GM18498 (cell line): ENCODE data around the gene SPSB1.

Experiments
- ATAC-seq: cut with Tn5 transposase; IDR thresholded peaks from one replicate; pipeline ENCODE4 v1.9.1; 2021; ENCODE audit warnings: mild to moderate bottlenecking, moderate library complexity; ENCODE audit not compliant: unreplicated experiment

Gene SPSB1

GRCh38 chr1:9278585-9279153 is 14.0 kb upstream of the SPSB1 start:
- no peak for ATAC-seq

GRCh38 chr1:9279172-9279840 is 13.4 kb upstream of the SPSB1 start:
- no peak for ATAC-seq

- no peak for ATAC-seq
These were observed 12.5 kb upstream of the SPSB1 start for GRCh38 chr1:9280015-9280860.

DNA sequence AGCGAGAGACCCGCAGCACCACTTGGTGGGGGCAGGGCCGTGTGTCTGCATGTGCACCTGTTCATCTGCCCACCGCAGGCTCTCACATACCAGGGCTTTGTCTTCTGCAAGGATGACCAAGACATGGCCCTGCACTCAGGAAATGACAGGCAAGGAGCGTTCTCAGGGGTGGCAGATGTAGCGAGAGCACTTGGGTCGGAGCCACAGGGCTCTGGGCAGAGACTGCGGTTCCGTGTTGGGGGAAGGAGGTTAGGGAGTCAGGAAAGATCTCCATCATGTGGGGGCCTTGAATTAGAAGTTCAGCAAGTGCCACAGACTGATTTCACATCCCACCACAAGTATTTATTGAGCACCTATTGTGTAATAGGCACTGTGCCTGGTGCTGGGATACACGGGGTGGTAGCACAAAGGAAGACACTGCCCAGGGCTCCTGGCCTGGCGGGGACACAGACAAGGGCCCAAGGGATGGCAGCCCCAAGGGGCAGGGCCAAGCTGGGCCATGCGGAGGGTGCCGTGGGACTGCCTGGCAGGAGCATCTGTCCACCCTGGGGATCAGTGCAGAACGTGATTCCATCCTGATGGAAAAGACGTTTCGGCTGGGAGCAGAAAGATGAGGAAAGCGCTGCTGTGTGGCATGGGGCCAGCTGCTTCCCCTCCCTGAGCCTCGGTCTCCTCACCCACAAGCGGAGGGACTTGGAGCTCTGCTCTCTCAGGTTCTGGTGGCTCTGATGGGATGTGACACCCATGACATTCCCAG is 11.4 kb upstream of the SPSB1 start:
- ATAC-seq = no peak

DNA sequence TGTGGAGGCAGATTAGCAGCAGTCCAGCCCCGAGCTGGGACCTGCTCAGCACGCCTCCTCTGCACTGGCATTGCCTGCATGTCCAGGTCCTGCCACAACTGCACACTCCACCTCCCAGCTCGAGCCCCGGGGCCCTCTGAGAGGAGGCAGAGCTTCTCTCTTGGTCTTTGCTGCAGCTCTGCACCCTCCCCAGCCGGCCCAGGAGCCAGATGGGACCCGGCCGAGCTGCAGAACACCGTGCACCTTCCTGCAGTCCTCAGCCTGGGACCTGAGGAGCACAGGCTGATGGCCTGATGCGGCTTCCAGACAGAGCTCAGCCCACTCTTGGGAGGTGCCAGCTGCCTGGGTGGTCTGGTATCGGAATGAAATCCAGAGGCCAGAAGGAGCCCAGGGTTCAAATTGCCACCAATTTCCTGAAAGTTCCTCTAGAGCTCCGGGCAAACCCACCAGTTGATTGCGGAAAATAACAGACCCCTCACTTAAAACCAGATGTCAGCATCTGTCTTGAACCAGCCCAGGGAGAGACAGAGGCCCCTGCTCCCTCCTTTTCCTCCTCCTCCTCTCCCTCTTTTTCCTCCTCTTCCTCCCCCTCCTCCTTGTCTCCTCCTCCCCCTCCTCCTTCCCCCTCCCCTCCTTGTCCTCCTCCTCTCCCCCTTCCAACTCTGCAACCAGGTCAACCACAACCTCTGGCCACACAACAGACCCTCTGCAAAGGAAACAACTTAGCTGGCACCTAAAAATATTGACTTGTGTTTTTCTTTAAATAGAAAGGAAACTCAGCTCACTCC is 10.6 kb upstream of the SPSB1 start:
- no peak for ATAC-seq

- ATAC-seq = no peak
These were observed 10.1 kb upstream of the SPSB1 start for GRCh38 chr1:9282696-9282955.

DNA sequence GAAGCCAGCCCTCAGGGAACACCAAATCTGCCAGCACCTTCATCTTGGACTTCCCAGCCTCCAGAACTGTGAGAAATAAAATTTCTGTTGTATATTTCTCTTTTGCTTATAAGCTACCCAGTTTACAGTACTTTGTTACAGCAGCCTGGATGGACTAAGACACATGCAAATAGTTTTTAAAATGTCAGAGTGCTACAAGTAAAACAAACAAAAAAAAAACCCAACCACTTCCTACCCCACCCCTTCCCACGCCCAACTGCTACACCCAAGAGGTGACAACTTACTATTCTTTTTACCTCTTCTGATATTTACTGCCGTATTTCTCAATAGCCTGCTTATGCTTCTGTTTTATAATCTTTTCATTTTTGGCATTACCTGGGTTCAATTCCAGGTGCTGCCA is 8.6 kb upstream of the SPSB1 start:
- ATAC-seq = no peak

DNA sequence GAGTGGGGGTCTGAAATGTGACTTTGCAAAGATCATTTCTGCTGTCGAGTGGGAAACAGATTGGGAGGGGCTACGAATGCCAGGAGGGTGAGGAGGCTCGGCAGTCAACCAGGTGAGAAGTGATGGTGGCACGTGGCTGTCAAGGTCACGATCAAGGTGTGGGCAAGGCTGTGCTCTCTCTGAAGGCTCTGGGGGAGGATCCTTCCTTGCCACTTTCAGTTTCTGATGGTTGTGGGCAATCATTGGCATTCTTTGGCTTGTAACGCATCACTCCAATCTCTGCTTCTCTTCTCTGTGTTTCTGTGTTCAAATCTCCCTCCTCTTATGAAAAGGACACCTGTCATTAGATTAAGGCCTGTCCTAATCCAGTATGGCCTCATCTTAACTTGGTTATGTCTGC is 6.1 kb upstream of the SPSB1 start:
- no peak for ATAC-seq

GRCh38 chr1:9289090-9289534 is 3.6 kb upstream of the SPSB1 start:
- ATAC-seq = no peak

DNA sequence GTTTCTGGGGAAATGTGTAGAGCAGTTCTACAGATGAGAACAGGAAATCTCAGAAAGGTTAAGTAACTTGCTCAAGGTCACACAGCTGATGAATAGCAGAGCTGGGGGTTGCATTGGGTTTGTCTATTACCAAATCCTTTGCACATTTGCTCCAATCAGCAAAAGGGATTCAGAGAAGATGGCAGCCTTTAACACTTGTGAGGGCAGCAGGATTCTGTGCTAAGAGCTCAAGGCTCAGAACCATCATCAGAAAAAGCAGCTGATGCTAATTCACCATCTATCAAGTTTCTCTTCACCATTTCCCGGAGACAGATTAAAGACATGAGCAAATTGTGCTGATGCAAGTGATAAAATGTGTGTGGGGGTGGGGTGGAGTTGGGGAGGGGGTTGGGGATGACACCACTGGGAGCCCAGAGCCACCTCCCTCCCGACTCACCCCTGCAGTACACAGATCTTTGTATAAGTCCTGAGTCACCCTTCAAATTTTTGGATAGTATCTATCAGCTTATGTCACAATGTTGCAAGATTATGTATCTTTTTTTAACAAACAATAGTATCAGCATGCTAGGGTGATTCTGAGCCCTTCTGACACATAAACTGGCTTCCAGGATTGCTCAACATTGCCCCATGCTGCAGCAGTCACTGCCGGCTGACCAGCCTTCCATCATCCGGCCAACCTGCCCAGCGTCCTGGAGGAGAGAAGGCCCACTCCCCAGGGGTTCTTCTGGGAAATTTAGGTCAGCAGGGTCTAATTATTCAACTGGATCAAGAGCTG is 2.8 kb upstream of the SPSB1 start:
- ATAC-seq = no peak

- ATAC-seq = no peak
These were observed 757 bp upstream of the SPSB1 start for GRCh38 chr1:9291914-9292360.

DNA sequence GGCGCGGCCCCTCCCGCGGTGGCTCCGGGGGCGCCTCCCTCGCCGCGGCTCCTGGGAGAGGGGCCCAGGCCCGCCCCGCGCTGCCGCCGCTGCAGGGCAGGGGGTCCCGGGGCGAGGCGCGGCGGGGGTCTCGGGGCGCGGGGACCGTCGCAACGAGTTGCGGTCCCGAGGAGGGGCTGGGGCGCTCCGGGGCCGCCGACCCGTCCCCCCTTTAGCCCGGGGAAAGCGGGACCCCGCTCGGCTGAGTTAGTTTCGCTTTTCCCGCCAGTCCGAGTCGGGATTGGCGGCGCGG is 493 bp downstream of the SPSB1 start:
- no peak for ATAC-seq

DNA sequence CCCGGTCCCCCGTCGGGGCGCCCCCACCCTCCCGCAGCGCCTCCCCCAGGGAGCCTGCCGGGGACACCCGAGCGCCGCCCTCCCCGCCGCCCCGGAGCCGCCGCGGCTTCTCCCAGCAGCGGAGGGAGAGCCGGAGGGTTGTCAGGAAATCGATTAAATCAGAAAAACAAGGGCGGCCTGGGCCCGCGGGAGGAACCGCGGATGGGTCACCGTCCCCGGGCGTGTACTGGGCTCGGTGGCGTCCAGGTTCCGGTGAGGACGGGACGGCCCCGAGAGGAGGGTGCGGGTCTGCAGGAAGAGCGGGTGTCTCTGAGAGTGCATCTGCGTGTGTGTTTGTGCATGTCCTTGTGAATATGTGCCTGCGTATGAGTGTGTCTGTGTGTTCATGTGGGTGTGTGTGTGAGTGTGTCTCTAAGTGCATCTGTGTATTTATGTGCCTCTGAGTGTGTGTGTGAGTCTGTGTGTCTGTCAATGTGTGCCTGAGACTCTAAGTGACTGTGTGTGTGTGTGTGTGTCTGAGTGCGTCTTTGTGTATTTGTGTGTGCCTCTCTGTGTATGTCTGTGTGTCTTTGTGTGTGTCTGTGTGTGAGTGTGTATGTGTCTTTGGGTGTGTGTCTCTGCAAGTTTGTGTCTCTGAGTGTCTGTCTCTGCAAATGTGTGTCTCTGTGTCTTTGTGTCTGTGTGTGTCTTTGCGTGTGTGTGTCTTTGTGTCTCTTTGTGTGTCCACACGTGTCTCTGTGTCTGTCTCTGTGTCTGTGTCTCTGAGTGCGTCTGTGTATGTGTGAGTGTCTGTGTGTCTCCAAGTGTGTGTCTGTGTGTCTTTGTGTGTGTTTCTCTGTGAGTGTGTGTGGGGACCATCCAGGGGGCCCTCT is 1.1 kb downstream of the SPSB1 start:
- ATAC-seq = peak; percentile 26

DNA sequence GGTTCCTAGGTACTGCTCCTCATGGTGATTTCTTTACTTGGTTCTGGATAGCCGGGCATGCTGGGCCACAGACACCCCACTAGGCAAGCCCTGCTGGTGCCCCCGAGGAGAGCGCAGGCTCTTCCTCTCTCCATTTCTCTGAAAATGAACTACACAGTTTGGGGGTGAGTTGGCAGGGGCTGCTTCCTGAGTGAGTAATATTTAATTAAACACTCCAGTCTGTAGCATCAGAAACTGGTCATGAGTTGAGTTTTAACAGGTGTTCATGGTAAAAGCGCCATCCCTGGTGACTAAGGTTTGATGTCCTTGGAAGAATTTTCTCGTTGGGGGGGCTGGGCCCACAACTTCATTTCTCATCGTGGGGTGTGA is 1.7 kb downstream of the SPSB1 start:
- ATAC-seq = no peak

- no peak for ATAC-seq
These were observed 2.4 kb downstream of the SPSB1 start for GRCh38 chr1:9294910-9295636.

GRCh38 chr1:9295884-9296283 is 3.2 kb downstream of the SPSB1 start:
- ATAC-seq = no peak

DNA sequence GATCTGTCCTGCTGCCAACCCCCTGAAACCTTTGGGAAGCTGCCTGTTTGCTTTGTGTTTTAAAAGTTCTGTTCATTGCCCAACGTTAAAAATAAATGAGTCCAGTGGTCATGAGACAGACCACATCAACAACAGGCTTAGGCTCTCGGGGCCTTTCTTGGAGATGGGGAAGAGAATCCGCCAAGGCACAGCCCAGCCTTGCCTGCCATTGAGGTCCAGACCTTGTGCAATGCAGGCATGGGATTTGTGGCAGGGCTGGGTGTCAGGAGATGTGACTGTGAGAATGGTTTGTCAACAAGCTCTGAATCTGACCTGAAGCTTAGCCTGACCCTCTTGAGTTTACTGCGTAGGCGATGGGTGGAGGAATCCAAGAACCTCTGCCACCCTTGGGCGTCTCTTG is 4.2 kb downstream of the SPSB1 start:
- no peak for ATAC-seq

DNA sequence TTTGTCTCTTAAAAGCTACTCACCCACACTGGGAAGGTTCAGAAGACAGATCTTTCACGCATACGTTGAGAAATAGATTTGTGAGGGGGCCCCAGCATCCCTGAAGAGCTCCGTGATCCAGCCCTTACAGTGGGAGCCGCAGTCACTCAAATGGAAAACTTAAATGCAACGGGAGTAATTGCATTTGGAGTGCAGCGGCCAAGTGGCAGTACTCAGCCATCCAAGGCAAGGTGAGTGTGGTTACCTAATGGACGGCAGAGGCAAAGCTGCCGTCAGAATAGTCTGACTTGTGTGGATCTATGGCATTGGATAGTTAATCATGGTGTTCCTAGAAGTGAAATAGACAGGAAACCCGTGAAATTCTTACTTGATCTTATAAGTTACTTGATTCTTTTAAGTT is 5.1 kb downstream of the SPSB1 start:
- no peak for ATAC-seq

DNA sequence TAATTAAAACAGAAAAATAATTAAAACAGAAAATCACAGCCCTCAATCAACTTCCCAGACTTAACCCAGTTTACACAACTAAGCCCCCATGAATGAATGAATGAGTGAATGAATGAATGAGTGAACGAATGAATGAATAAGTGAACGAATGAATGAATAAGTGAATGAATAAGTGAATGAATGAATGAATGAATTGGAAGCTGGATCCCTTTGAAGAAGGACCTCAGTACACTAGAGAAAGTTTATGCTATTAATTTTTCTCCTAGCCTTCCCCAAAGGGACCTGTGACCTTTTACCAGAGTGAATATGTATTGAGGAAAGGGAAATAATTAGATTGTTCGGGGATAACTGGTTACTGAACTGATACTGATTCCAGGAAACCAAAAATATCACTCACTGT is 5.6 kb downstream of the SPSB1 start:
- no peak for ATAC-seq
